Measurements from ENCODE around the gene MYOD1. TPM values are rescaled to one million over a fixed set of nuclear protein-coding genes. Genes with fewer than 3 reads are reported as not detected.

The MYOD1 gene
- total and polyA plus RNA-seq, 4 donors: 0.12 TPM; not detected in 3

GRCh38 chr11:17702876-17703275 lies 16.5 kb upstream of the MYOD1 start:
- Histone ChIP-seq H3K4me1 (ENCODE audit: control insufficient read depth, insufficient read depth, low read length) (no peaks in the 10 kb centered on the region), H3K9me3 (ENCODE audit: control insufficient read depth, insufficient read depth, low read length) (no peaks in the 10 kb centered on the region), H3K36me3 (ENCODE audit: control insufficient read depth, insufficient read depth, low read length) (no peaks in the 10 kb centered on the region), H3K27ac (ENCODE audit: low read depth, low read length) (no peak overlapping the region), H3K4me3 (ENCODE audit: low read depth, low read length) (no peak overlapping the region), H3K27me3 (ENCODE audit: control insufficient read depth, insufficient read depth, low read length) (peaks cover 2% of the 10 kb centered on the region)
- no peak for DNase-seq (ENCODE audit: low read depth in 4 of 6, low spot score in 6 of 6)
- WGBS (ENCODE audit: insufficient coverage): 75% methylated on average over 4 of the region's 5 CpGs

GRCh38 chr11:17703951-17704350 lies 15.4 kb upstream of the MYOD1 start:
- Histone ChIP-seq H3K36me3 (ENCODE audit: control insufficient read depth, insufficient read depth, low read length) (no peaks in the 10 kb centered on the region), H3K27ac (ENCODE audit: low read depth, low read length) (no peak overlapping the region), H3K9me3 (ENCODE audit: control insufficient read depth, insufficient read depth, low read length) (no peaks in the 10 kb centered on the region), H3K4me1 (ENCODE audit: control insufficient read depth, insufficient read depth, low read length) (no peaks in the 10 kb centered on the region), H3K27me3 (ENCODE audit: control insufficient read depth, insufficient read depth, low read length) (peaks cover 2% of the 10 kb centered on the region), H3K4me3 (ENCODE audit: low read depth, low read length) (no peak overlapping the region)
- no peak for DNase-seq (ENCODE audit: low read depth in 4 of 6, low spot score in 6 of 6)
- WGBS (ENCODE audit: insufficient coverage): 83% methylated on average over 1 of the region's 2 CpGs

GRCh38 chr11:17707830-17708229 lies 11.5 kb upstream of the MYOD1 start:
- Histone ChIP-seq H3K36me3 (ENCODE audit: control insufficient read depth, insufficient read depth, low read length) (no peaks in the 10 kb centered on the region), H3K4me3 (ENCODE audit: low read depth, low read length) (no peak overlapping the region), H3K4me1 (ENCODE audit: control insufficient read depth, insufficient read depth, low read length) (no peaks in the 10 kb centered on the region), H3K27me3 (ENCODE audit: control insufficient read depth, insufficient read depth, low read length) (peaks cover 18% of the 10 kb centered on the region), H3K9me3 (ENCODE audit: control insufficient read depth, insufficient read depth, low read length) (no peaks in the 10 kb centered on the region), H3K27ac (ENCODE audit: low read depth, low read length) (no peak overlapping the region)
- DNase-seq (ENCODE audit: low read depth in 4 of 6, low spot score in 6 of 6): no peak
- 57% methylated on average over 4 of the region's 4 CpGs for WGBS (ENCODE audit: insufficient coverage)

- WGBS (ENCODE audit: insufficient coverage): 40% methylated on average over 1 of the region's 4 CpGs
- H3K4me1 ChIP-seq (ENCODE audit: control insufficient read depth, insufficient read depth, low read length): no peaks in the 10 kb centered on the region
Measured at GRCh38 chr11:17711836-17712235, 7.5 kb upstream of the MYOD1 start.

GRCh38 chr11:17713851-17714250 lies 5.5 kb upstream of the MYOD1 start:
- Histone ChIP-seq H3K27me3 (ENCODE audit: control insufficient read depth, insufficient read depth, low read length) (peaks cover 59% of the 10 kb centered on the region), H3K27ac (ENCODE audit: low read depth, low read length) (no peak overlapping the region), H3K36me3 (ENCODE audit: control insufficient read depth, insufficient read depth, low read length) (no peaks in the 10 kb centered on the region), H3K4me1 (ENCODE audit: control insufficient read depth, insufficient read depth, low read length) (peaks cover 2% of the 10 kb centered on the region), H3K9me3 (ENCODE audit: control insufficient read depth, insufficient read depth, low read length) (no peaks in the 10 kb centered on the region), H3K4me3 (ENCODE audit: low read depth, low read length) (no peak overlapping the region)
- DNase-seq (ENCODE audit: low read depth in 4 of 6, low spot score in 6 of 6): no peak
- no CpG with 5 or more reads among the region's 1 CpG for WGBS (ENCODE audit: insufficient coverage)

More at GRCh38 chr11:17711836-17712235, 7.5 kb upstream of the MYOD1 start:
- Histone ChIP-seq H3K27me3 (ENCODE audit: control insufficient read depth, insufficient read depth, low read length) (peaks cover 41% of the 10 kb centered on the region), H3K4me3 (ENCODE audit: low read depth, low read length) (no peak overlapping the region), H3K36me3 (ENCODE audit: control insufficient read depth, insufficient read depth, low read length) (no peaks in the 10 kb centered on the region), H3K27ac (ENCODE audit: low read depth, low read length) (no peak overlapping the region), H3K9me3 (ENCODE audit: control insufficient read depth, insufficient read depth, low read length) (no peaks in the 10 kb centered on the region)
- no peak for DNase-seq (ENCODE audit: low read depth in 4 of 6, low spot score in 6 of 6)

- H3K27ac ChIP-seq (ENCODE audit: low read depth, low read length): no peak overlapping the region
Measured at GRCh38 chr11:17714356-17714854, 5.0 kb upstream of the MYOD1 start.

GRCh38 chr11:17714870-17715269 lies 4.5 kb upstream of the MYOD1 start:
- WGBS (ENCODE audit: insufficient coverage): 87% methylated on average over 3 of the region's 4 CpGs
- Histone ChIP-seq H3K4me3 (ENCODE audit: low read depth, low read length) (no peak overlapping the region), H3K4me1 (ENCODE audit: control insufficient read depth, insufficient read depth, low read length) (peaks cover 12% of the 10 kb centered on the region), H3K27me3 (ENCODE audit: control insufficient read depth, insufficient read depth, low read length) (peaks cover 66% of the 10 kb centered on the region), H3K27ac (ENCODE audit: low read depth, low read length) (no peak overlapping the region), H3K9me3 (ENCODE audit: control insufficient read depth, insufficient read depth, low read length) (no peaks in the 10 kb centered on the region), H3K36me3 (ENCODE audit: control insufficient read depth, insufficient read depth, low read length) (no peaks in the 10 kb centered on the region)
- DNase-seq (ENCODE audit: low read depth in 4 of 6, low spot score in 6 of 6): no peak

More at GRCh38 chr11:17714356-17714854, 5.0 kb upstream of the MYOD1 start:
- Histone ChIP-seq H3K4me1 (ENCODE audit: control insufficient read depth, insufficient read depth, low read length) (peaks cover 7% of the 10 kb centered on the region), H3K9me3 (ENCODE audit: control insufficient read depth, insufficient read depth, low read length) (no peaks in the 10 kb centered on the region), H3K4me3 (ENCODE audit: low read depth, low read length) (no peak overlapping the region), H3K27me3 (ENCODE audit: control insufficient read depth, insufficient read depth, low read length) (peaks cover 65% of the 10 kb centered on the region), H3K36me3 (ENCODE audit: control insufficient read depth, insufficient read depth, low read length) (no peaks in the 10 kb centered on the region)
- no peak for DNase-seq (ENCODE audit: low read depth in 4 of 6, low spot score in 6 of 6)
- WGBS (ENCODE audit: insufficient coverage): 58% methylated on average over 7 of the region's 8 CpGs

- no peak for DNase-seq (ENCODE audit: low read depth in 4 of 6, low spot score in 6 of 6)
- Histone ChIP-seq H3K4me1 (ENCODE audit: control insufficient read depth, insufficient read depth, low read length) (peaks cover 30% of the 10 kb centered on the region), H3K27ac (ENCODE audit: low read depth, low read length) (no peak overlapping the region), H3K4me3 (ENCODE audit: low read depth, low read length) (no peak overlapping the region), H3K9me3 (ENCODE audit: control insufficient read depth, insufficient read depth, low read length) (no peaks in the 10 kb centered on the region), H3K27me3 (ENCODE audit: control insufficient read depth, insufficient read depth, low read length) (peaks cover 80% of the 10 kb centered on the region), H3K36me3 (ENCODE audit: control insufficient read depth, insufficient read depth, low read length) (no peaks in the 10 kb centered on the region)
- WGBS (ENCODE audit: insufficient coverage): 90% methylated on average over 2 of the region's 2 CpGs
Measured at GRCh38 chr11:17716807-17717206, 2.6 kb upstream of the MYOD1 start.

- 59% methylated on average over 7 of the region's 7 CpGs for WGBS (ENCODE audit: insufficient coverage)
- peaks cover 83% of the 10 kb centered on the region for H3K27me3 ChIP-seq (ENCODE audit: control insufficient read depth, insufficient read depth, low read length)
- H3K27ac ChIP-seq (ENCODE audit: low read depth, low read length): no peak overlapping the region
- no peak overlapping the region for H3K4me3 ChIP-seq (ENCODE audit: low read depth, low read length)
- DNase-seq (ENCODE audit: low read depth in 4 of 6, low spot score in 6 of 6): no peak
- H3K9me3 ChIP-seq (ENCODE audit: control insufficient read depth, insufficient read depth, low read length): no peaks in the 10 kb centered on the region
- H3K36me3 ChIP-seq (ENCODE audit: control insufficient read depth, insufficient read depth, low read length): no peaks in the 10 kb centered on the region
- peaks cover 33% of the 10 kb centered on the region for H3K4me1 ChIP-seq (ENCODE audit: control insufficient read depth, insufficient read depth, low read length)
Measured at GRCh38 chr11:17718015-17718414, 1.4 kb upstream of the MYOD1 start.

GRCh38 chr11:17718510-17718962 lies 835 bp upstream of the MYOD1 start:
- Histone ChIP-seq H3K36me3 (ENCODE audit: control insufficient read depth, insufficient read depth, low read length) (no peaks in the 10 kb centered on the region), H3K27me3 (ENCODE audit: control insufficient read depth, insufficient read depth, low read length) (peaks cover 89% of the 10 kb centered on the region), H3K9me3 (ENCODE audit: control insufficient read depth, insufficient read depth, low read length) (no peaks in the 10 kb centered on the region), H3K27ac (ENCODE audit: low read depth, low read length) (no peak overlapping the region), H3K4me3 (ENCODE audit: low read depth, low read length) (no peak overlapping the region), H3K4me1 (ENCODE audit: control insufficient read depth, insufficient read depth, low read length) (peaks cover 33% of the 10 kb centered on the region)
- WGBS (ENCODE audit: insufficient coverage): 11% methylated on average over 16 of the region's 16 CpGs
- DNase-seq (ENCODE audit: low read depth in 4 of 6, low spot score in 6 of 6): no peak
